CD4-positive, alpha-beta T cell (primary cell): ENCODE results near the gene TSSC4. TPM values are rescaled to one million over a fixed set of nuclear protein-coding genes. Genes with fewer than 3 reads are reported as not detected.

ENCODE experiments used
- ATAC-seq: fragments of 200-7000 bp; cut with Tn5 transposase; one replicate; pipeline ENCODE4 v1.10.0; 2022; ENCODE audit warnings: mild to moderate bottlenecking; ENCODE audit not compliant: poor library complexity
- CTCF ChIA-PET: fragments of 350-600 bp; sonication (Branson Sonifier 250); formaldehyde crosslinking; loops from one replicate; lab custom pipeline; 2021; ENCODE audit warnings: antibody characterized with exemption, inconsistent platforms; lab: Charles Lee
- POLR2A ChIA-PET: fragments of 350-600 bp; sonication (Branson Sonifier 250); formaldehyde crosslinking; loops from one replicate; lab custom pipeline; 2021; ENCODE audit warnings: antibody characterized with exemption, inconsistent platforms; lab: Charles Lee
- DNase-seq, 14 experiments: peaks; one replicate each; pipeline ENCODE4 v3.0.0-alpha.2; 2013 to 2020; ENCODE audit warnings: mixed read lengths in 2 of 14
- H3K27ac ChIP-seq, 2 donors: one replicate each; pipeline versions ENCODE4 v1.5.1 to v1.7.0; 2013; ENCODE audit warnings: low read length in 2 of 2, low read depth in 1 of 2, mild to moderate bottlenecking in 1 of 2
- H3K27me3 ChIP-seq, 2 experiments: 1 replicate in 1 of 2; 2 replicates in 1 of 2; pipeline versions ENCODE4 v1.6.1 to v1.7.0; 2013; ENCODE audit warnings: low read length in 2 of 2, control low read depth in 1 of 2, mild to moderate bottlenecking in 1 of 2, moderate library complexity in 1 of 2; ENCODE audit not compliant: insufficient read depth in 2 of 2, control insufficient read depth in 1 of 2
- H3K36me3 ChIP-seq: one replicate; pipeline ENCODE4 v1.6.1; 2013; ENCODE audit warnings: low read length, control low read depth; ENCODE audit not compliant: insufficient read depth
- H3K4me1 ChIP-seq: one replicate; pipeline ENCODE4 v1.6.1; 2013; ENCODE audit warnings: low read length, control low read depth; ENCODE audit not compliant: insufficient read depth
- H3K4me3 ChIP-seq: one replicate; pipeline ENCODE4 v1.5.1; 2013; ENCODE audit warnings: mild to moderate bottlenecking, low read length, moderate library complexity
- H3K9me3 ChIP-seq, 2 experiments: 1 replicate in 1 of 2; 2 replicates in 1 of 2; pipeline versions ENCODE4 v1.6.1 to v1.7.0; 2013; ENCODE audit warnings: low read length in 2 of 2, mild to moderate bottlenecking in 2 of 2, control low read depth in 1 of 2, moderate library complexity in 1 of 2; ENCODE audit not compliant: control insufficient read depth in 1 of 2, insufficient read depth in 1 of 2
- H3K27ac Mint-ChIP-seq: one replicate; pipeline ENCODE4 v1.8.0; 2020; ENCODE audit warnings: mixed read lengths
- H3K27me3 Mint-ChIP-seq: one replicate; pipeline ENCODE4 v1.8.0; 2021; ENCODE audit warnings: mixed read lengths
- H3K36me3 Mint-ChIP-seq: one replicate; pipeline ENCODE4 v1.8.0; 2021; ENCODE audit warnings: low read depth, mixed read lengths
- H3K4me1 Mint-ChIP-seq: one replicate; pipeline ENCODE4 v1.8.0; 2021; ENCODE audit warnings: low read depth, mixed read lengths
- H3K4me3 Mint-ChIP-seq: one replicate; pipeline ENCODE4 v1.8.0; 2020; ENCODE audit warnings: mild to moderate bottlenecking, mixed read lengths
- H3K9me3 Mint-ChIP-seq: one replicate; pipeline ENCODE4 v1.8.0; 2020; ENCODE audit warnings: mixed read lengths
- intact Hi-C, 2 experiments: fragments of 100-400 bp; cut with DNase I in 1 of 2; cut with micrococcal nuclease in 1 of 2; formaldehyde crosslinking; loops; one replicate each; pipeline versions ENCODE4 v1.15.1 to v1.9.0; 2023 to 2025; cut with DNase I, micrococcal nuclease
- total RNA-seq, 174 experiments: library from RNA in 2 of 174; stranded (reverse) in 2 of 174; gene quantifications; one replicate each; pipeline ENCODE4 v1.2.3 and lab custom pipeline; 2021 to 2026
- TF ChIP-seq, protein P1 (sequence below): fragments of 200-600 bp; IDR thresholded peaks from one replicate; pipeline ENCODE4 v1.8.0; 2022; ENCODE audit warnings: antibody characterized with exemption, mild to moderate bottlenecking

TSSC4 gene
- total RNA-seq, 2 experiments from 2014 or later = 47.5 to 50.0 TPM

DNA sequence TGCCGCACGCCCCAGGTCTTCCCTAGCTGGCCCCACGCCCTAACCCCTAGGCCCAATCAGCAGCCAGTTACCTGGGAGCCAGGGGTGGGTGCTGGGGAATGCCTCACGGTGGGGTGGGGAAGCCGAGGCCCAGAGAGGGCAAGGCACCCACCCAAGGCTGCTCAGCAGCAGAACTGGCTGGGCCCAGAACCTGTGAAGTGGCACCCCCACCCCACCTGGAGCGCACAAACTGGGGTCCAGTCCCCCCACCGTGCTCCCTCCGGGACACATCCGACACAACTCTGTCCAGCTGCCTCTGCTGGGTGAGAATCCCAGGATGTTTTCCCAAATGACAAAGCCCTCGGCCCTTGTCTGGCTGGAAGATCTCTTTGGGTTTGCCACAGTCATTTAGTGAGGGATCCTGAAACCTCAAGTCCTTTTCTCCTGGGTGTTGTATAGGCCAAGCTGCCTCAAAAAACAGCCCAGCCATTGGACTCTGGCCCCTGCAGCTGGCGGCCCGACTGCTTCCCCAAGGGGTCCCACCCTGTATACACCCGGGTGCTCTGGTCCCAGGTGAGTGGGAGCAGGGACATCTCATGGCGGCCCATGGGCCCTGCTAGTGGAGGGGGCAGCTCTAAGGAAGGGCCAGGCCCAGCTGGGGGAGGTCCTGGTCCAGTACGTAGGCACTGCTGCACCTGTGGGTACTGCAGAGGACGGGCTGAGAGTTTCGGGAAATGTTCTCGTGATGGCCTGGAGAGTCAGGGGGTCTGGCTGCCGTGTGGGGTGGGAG lies 20.9 kb downstream of the TSSC4 start:
- no peak overlapping the region for H3K27ac Mint-ChIP-seq
- H3K9me3 ChIP-seq = peaks cover 0 to 4% of the 10 kb centered on the region in 2 experiments
- H3K9me3 Mint-ChIP-seq = no peaks in the 10 kb centered on the region
- DNase-seq (peak in 1 of 14 experiments; percentile 38), ATAC-seq (no peak)
- no peaks in the 10 kb centered on the region for H3K36me3 Mint-ChIP-seq
- H3K4me3 ChIP-seq = no peak overlapping the region
- TF ChIP-seq, protein P1, sequence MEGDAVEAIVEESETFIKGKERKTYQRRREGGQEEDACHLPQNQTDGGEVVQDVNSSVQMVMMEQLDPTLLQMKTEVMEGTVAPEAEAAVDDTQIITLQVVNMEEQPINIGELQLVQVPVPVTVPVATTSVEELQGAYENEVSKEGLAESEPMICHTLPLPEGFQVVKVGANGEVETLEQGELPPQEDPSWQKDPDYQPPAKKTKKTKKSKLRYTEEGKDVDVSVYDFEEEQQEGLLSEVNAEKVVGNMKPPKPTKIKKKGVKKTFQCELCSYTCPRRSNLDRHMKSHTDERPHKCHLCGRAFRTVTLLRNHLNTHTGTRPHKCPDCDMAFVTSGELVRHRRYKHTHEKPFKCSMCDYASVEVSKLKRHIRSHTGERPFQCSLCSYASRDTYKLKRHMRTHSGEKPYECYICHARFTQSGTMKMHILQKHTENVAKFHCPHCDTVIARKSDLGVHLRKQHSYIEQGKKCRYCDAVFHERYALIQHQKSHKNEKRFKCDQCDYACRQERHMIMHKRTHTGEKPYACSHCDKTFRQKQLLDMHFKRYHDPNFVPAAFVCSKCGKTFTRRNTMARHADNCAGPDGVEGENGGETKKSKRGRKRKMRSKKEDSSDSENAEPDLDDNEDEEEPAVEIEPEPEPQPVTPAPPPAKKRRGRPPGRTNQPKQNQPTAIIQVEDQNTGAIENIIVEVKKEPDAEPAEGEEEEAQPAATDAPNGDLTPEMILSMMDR = no peak
- no peaks in the 10 kb centered on the region for H3K27me3 ChIP-seq
- H3K4me1 ChIP-seq = peaks cover 14% of the 10 kb centered on the region
- no peaks in the 10 kb centered on the region for H3K4me1 Mint-ChIP-seq
- H3K36me3 ChIP-seq = no peaks in the 10 kb centered on the region
- H3K27ac ChIP-seq = no peak overlapping the region
- CTCF ChIA-PET = interaction anchor here (0.6 to 3.5 kb wide), 20 partner anchors 13 to 769 kb away, joined by 3 to 89 read pairs (median 4); partner anchors contain the start of genes C11orf21, TRPM5, TSPAN32 and TSSC4
- POLR2A ChIA-PET = interaction anchor here (0.9 kb wide), 1 partner anchor 237 kb away, joined by 3 read pairs; no protein-coding TSS in a partner anchor
- no peak overlapping the region for H3K4me3 Mint-ChIP-seq
- no peaks in the 10 kb centered on the region for H3K27me3 Mint-ChIP-seq
- intact Hi-C loops = no loop called here

DNA sequence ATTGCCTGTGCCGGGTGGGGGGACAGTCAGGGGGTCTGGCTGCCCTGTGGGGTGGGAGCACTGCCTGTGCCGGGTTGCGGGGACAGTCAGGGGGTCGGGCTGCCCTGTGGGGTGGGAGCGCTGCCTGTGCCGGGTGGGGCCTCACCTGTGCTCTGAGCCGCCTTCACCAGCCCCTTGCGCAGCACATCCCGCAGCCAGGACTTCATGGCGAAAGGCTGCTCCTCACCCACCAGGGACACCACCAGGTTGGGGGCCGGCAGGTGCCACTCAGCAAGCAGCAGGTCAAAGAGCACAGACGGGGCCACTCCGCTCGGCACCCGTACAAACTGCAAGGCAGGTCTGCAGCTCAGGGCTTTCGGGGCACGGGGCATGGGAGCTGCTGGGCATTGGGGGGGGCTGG lies 21.4 kb downstream of the TSSC4 start:
- no peak for ATAC-seq
- H3K36me3 Mint-ChIP-seq = no peaks in the 10 kb centered on the region
- DNase-seq = peak in 1 of 14 experiments; percentile 44
- peaks cover 14% of the 10 kb centered on the region for H3K4me1 ChIP-seq
- H3K4me3 ChIP-seq = no peak overlapping the region
- H3K27me3 ChIP-seq = no peaks in the 10 kb centered on the region
- TF ChIP-seq, protein P1 = no peak
- H3K27ac Mint-ChIP-seq = no peak overlapping the region
- peaks cover 0 to 4% of the 10 kb centered on the region in 2 experiments for H3K9me3 ChIP-seq
- no peaks in the 10 kb centered on the region for H3K9me3 Mint-ChIP-seq
- no peaks in the 10 kb centered on the region for H3K27me3 Mint-ChIP-seq
- ChIA-PET CTCF (interaction anchor here (2.4 to 3.5 kb wide), 2 partner anchors 110 to 118 kb away, joined by 19 to 89 read pairs; partner anchors contain the start of genes C11orf21 and TSPAN32), POLR2A (no interaction called here)
- intact Hi-C loops = no loop called here
- no peak overlapping the region for H3K4me3 Mint-ChIP-seq
- H3K27ac ChIP-seq = no peak overlapping the region
- H3K4me1 Mint-ChIP-seq = no peaks in the 10 kb centered on the region
- no peaks in the 10 kb centered on the region for H3K36me3 ChIP-seq

DNA sequence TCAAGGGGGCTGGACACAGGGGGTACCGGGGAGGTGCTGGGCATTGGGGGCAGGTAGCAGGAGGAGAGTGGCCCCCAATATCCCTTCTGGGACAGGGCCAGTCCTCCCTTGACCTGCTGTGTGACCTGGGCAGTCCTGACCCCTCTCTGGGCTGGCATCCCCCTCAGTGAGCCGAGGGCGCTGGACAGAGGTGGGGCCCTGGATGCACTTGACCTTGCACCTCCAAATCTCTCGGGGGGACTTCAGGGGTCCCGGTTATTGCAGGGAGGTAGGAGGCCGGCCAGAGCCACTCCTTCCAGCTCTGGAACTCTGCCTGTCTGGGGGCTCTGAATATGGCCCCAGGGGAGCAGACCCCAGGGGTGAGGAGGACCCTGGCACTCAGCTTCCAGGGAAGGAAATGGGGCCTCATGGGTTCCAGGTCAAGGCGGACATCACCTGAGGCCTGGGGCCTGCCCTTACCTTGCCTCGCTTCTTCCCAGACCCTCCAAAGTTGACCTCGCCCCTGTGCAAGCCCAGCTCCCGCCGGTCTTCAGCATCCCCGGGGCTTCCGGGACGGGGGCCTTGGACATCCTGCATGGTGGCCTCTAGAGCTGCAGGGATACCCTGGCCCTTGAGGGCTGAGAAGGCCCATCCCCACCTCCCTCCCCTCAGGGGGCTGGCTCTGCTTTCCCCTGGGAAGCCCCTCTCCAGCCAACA lies 22.1 kb downstream of the TSSC4 start:
- ATAC-seq (no peak), DNase-seq (no peak)
- Histone ChIP-seq H3K4me3 (no peak overlapping the region), H3K4me1 (peaks cover 14% of the 10 kb centered on the region), H3K36me3 (no peaks in the 10 kb centered on the region), H3K9me3 (peaks cover 0 to 4% of the 10 kb centered on the region in 2 experiments), H3K27ac (no peak overlapping the region), H3K27me3 (no peaks in the 10 kb centered on the region)
- Mint-ChIP-seq H3K9me3 (no peaks in the 10 kb centered on the region), H3K27me3 (no peaks in the 10 kb centered on the region), H3K4me3 (no peak overlapping the region), H3K36me3 (no peaks in the 10 kb centered on the region), H3K27ac (no peak overlapping the region), H3K4me1 (no peaks in the 10 kb centered on the region)
- ChIA-PET POLR2A (no interaction called here), CTCF (interaction anchor here (2.4 kb wide), 1 partner anchor 110 kb away, joined by 19 read pairs; no protein-coding TSS in a partner anchor)
- TF ChIP-seq, protein P1 = no peak
- intact Hi-C loops = no loop called here
